ENCODE results near the gene SH2B2.
A peak's percentile ranks its signal among the peaks of the same experiment; 100 is the strongest.

SH2B2 gene

DNA sequence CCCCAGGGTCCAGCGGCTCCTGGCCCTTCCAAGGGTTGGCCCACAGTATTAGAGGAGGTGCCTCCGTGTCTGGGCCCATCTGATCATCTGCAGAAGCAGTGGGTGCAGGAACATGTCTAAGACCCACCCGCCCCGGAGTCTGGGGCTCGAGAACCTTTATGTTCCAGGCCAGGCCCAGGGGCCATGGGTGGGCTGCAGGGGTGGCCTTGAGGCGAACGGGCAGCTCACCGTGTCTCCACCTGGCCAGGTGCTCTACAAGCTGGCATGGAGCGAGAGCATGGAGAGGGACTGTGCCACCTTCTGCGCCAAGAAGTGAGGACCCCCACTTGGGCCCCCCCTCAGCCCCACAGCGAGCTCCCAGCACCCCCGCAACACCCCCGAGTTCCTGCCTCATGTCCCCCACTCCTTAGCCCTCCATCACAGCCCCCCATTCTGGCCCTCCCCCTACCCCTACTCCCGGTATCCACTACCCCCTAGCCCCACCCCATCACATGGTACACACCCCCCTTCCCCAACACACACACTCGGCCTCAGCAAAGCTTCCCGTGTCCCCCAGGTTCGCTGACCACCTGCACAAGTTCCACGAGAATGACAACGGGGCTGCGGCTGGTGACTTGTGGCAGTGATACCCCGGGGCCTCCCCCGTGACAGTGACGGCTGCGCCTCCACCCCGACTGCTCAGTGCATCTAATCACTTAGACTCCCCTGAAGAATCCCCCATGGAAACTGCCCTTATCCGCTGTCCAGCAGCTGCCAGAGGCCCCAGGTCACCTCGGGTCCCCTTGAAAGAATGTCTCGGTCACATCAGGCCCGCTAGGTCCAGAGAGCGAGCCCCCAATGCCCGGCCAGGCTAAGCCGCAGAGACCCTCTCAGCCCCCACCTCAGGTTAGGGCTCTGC, 4.0 kb upstream of the SH2B2 start:
- WGBS (ENCODE audit: insufficient coverage): 97% methylated on average over 25 of the region's 32 CpGs
- no peaks in the 10 kb centered on the region for H3K27me3 ChIP-seq (replicated peaks in 2 of 5; ENCODE audit: control insufficient read depth in 4 of 5, insufficient read depth in 5 of 5, low read length in 4 of 5)
- CTCF ChIA-PET: interaction anchor here (1.1 to 16.4 kb wide), 4 partner anchors 109 to 672 kb away, joined by 3 to 246 read pairs (median 4); partner anchors contain the start of gene PRKRIP1
- no peak overlapping the region for H3K4me3 ChIP-seq (ENCODE audit: control insufficient read depth in 1 of 7, extremely low read depth in 1 of 7, insufficient read depth in 4 of 7, low read depth in 2 of 7, low read length in 6 of 7)
- POLR2A ChIA-PET: no interaction called here
- no peaks in the 10 kb centered on the region for H3K36me3 ChIP-seq (ENCODE audit: control insufficient read depth in 4 of 4, insufficient read depth in 4 of 4, low read length in 3 of 4)
- peaks cover 0 to 47% (median 35%) of the 10 kb centered on the region in 4 experiments for H3K4me1 ChIP-seq (ENCODE audit: control extremely low read depth in 1 of 4, control insufficient read depth in 4 of 4, insufficient read depth in 4 of 4, low read length in 3 of 4)
- no peak for DNase-seq
- no peaks in the 10 kb centered on the region for H3K9me3 ChIP-seq (ENCODE audit: control extremely low read depth in 1 of 5, control insufficient read depth in 4 of 5, insufficient read depth in 2 of 5, low read depth in 1 of 5, low read length in 4 of 5)
- H3K27ac ChIP-seq (ENCODE audit: insufficient read depth in 1 of 2, low read depth in 1 of 2, low read length in 2 of 2, poor library complexity in 1 of 2, severe bottlenecking in 2 of 2): no peak overlapping the region

DNA sequence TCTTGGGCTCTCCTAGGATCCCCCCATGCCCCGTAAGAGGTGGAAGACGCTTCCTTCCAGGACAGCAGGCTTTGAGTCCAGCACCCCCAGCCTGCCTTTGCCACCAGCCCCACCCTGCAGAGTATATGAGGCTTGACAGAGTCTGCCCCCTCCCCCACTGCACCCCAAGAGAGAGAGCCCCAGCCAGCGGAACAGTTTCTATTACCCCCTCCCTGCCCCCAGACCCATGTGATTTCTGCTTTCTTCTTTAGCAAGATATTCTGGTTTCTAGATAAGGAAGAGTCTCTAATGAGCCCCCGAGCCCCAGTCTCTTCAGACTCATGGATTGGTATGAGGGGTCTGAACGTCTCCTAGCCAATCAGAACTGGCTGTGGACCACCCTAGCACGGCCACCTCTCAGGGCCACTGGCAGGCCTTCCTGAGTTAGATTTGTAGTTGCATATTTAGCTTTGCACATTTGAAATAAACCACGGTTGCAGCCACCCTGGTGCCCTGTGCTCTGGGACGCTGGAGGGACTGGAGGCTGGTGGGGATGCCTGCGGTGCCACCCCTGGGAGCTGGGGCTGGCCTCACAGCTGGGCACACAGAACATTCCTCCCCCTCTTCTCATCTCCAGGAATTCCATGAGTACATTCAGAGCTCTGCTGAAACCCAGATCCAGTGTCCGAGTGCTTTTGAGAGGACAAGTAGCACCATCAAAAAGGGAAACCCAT, 3.0 kb upstream of the SH2B2 start:
- Histone ChIP-seq H3K4me3 (ENCODE audit: control insufficient read depth in 1 of 7, extremely low read depth in 1 of 7, insufficient read depth in 4 of 7, low read depth in 2 of 7, low read length in 6 of 7) (no peak overlapping the region), H3K9me3 (ENCODE audit: control extremely low read depth in 1 of 5, control insufficient read depth in 4 of 5, insufficient read depth in 2 of 5, low read depth in 1 of 5, low read length in 4 of 5) (no peaks in the 10 kb centered on the region), H3K27ac (ENCODE audit: insufficient read depth in 1 of 2, low read depth in 1 of 2, low read length in 2 of 2, poor library complexity in 1 of 2, severe bottlenecking in 2 of 2) (no peak overlapping the region), H3K4me1 (ENCODE audit: control extremely low read depth in 1 of 4, control insufficient read depth in 4 of 4, insufficient read depth in 4 of 4, low read length in 3 of 4) (peaks cover 0 to 56% (median 44%) of the 10 kb centered on the region in 4 experiments), H3K27me3 (replicated peaks in 2 of 5; ENCODE audit: control insufficient read depth in 4 of 5, insufficient read depth in 5 of 5, low read length in 4 of 5) (no peaks in the 10 kb centered on the region), H3K36me3 (ENCODE audit: control insufficient read depth in 4 of 4, insufficient read depth in 4 of 4, low read length in 3 of 4) (no peaks in the 10 kb centered on the region)
- ChIA-PET POLR2A (interaction anchor here (0.5 kb wide), 1 partner anchor 47 kb away, joined by 3 read pairs; no protein-coding TSS in a partner anchor), CTCF (interaction anchor here (0.6 to 16.4 kb wide), 5 partner anchors 71 to 673 kb away, joined by 3 to 246 read pairs (median 4); partner anchors contain the start of gene PRKRIP1)
- DNase-seq: no peak
- 98% methylated on average over 6 of the region's 10 CpGs for WGBS (ENCODE audit: insufficient coverage)

DNA sequence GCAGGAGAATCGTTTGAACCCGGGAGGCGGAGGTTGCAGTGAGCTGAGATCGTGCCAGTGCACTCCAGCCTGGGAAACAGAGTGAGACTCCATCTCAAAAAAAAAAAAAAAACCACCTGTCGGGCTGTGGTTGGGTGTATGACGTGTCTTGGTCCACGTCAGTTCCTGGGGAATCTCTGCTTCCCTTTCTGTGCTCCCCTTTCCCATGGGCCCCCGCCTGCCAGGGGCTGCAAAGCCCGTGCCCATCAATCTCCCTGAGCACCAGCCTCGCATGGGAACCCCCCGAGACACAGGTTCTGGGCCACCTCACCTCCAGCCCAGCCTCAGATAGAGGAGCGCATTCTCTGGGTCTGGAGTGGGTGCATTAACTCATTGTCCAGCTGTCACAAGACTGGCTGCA, 2.3 kb upstream of the SH2B2 start:
- Histone ChIP-seq H3K4me1 (ENCODE audit: control extremely low read depth in 1 of 4, control insufficient read depth in 4 of 4, insufficient read depth in 4 of 4, low read length in 3 of 4) (peaks cover 0 to 57% (median 49%) of the 10 kb centered on the region in 4 experiments), H3K27ac (ENCODE audit: insufficient read depth in 1 of 2, low read depth in 1 of 2, low read length in 2 of 2, poor library complexity in 1 of 2, severe bottlenecking in 2 of 2) (no peak overlapping the region), H3K9me3 (ENCODE audit: control extremely low read depth in 1 of 5, control insufficient read depth in 4 of 5, insufficient read depth in 2 of 5, low read depth in 1 of 5, low read length in 4 of 5) (no peaks in the 10 kb centered on the region), H3K27me3 (replicated peaks in 2 of 5; ENCODE audit: control insufficient read depth in 4 of 5, insufficient read depth in 5 of 5, low read length in 4 of 5) (no peaks in the 10 kb centered on the region), H3K36me3 (ENCODE audit: control insufficient read depth in 4 of 4, insufficient read depth in 4 of 4, low read length in 3 of 4) (no peaks in the 10 kb centered on the region), H3K4me3 (ENCODE audit: control insufficient read depth in 1 of 7, extremely low read depth in 1 of 7, insufficient read depth in 4 of 7, low read depth in 2 of 7, low read length in 6 of 7) (peak overlapping the region in 4 of 7 experiments; percentile 48 to 76 (median 68))
- CTCF ChIA-PET: interaction anchor here (0.6 to 16.4 kb wide), 5 partner anchors 14 to 379 kb away, joined by 3 to 246 read pairs (median 4); partner anchors contain the start of gene PRKRIP1
- POLR2A ChIA-PET: interaction anchor here (0.5 kb wide), 2 partner anchors 25 to 46 kb away, joined by 3 read pairs; no protein-coding TSS in a partner anchor
- peak; percentile 59 to 67 (median 66) for DNase-seq
- 46% methylated on average over 2 of the region's 12 CpGs for WGBS (ENCODE audit: insufficient coverage)

DNA sequence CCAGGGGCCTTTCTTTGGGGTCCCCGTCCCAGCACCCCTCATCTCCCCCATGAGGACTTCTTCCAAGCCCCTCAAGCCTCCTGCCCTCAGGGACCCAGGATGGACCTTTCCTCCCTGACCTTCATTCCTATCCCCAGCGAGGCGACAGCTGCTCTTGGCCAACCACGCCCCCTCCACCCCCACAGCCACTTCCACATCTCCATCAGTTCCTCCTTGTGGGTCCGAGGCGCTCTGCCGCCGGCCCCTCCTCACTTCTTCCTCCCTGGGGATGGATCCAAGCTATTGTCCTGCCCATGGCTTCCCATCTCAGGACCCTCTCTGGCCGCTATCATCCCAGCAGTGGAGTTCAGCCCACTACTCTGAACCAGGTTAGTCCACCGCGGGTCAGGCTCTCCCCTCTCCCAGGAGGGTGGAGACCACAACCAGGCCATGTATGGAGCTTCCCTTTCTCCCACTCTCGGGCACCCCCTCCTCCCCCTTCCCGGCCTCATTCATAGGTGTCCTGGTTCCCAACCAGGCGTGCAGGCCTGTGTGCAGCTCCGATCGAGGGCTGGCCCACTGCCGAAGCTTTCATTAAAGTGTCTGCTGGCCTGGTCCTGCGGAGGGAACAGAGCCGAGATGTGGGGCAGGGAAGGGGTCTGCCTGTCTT, 1.7 kb upstream of the SH2B2 start:
- Histone ChIP-seq H3K27ac (ENCODE audit: insufficient read depth in 1 of 2, low read depth in 1 of 2, low read length in 2 of 2, poor library complexity in 1 of 2, severe bottlenecking in 2 of 2) (no peak overlapping the region), H3K4me1 (ENCODE audit: control extremely low read depth in 1 of 4, control insufficient read depth in 4 of 4, insufficient read depth in 4 of 4, low read length in 3 of 4) (peaks cover 0 to 54% (median 49%) of the 10 kb centered on the region in 4 experiments), H3K9me3 (ENCODE audit: control extremely low read depth in 1 of 5, control insufficient read depth in 4 of 5, insufficient read depth in 2 of 5, low read depth in 1 of 5, low read length in 4 of 5) (no peaks in the 10 kb centered on the region), H3K36me3 (ENCODE audit: control insufficient read depth in 4 of 4, insufficient read depth in 4 of 4, low read length in 3 of 4) (no peaks in the 10 kb centered on the region), H3K4me3 (ENCODE audit: control insufficient read depth in 1 of 7, extremely low read depth in 1 of 7, insufficient read depth in 4 of 7, low read depth in 2 of 7, low read length in 6 of 7) (peak overlapping the region in 6 of 7 experiments; percentile 28 to 76 (median 57)), H3K27me3 (replicated peaks in 2 of 5; ENCODE audit: control insufficient read depth in 4 of 5, insufficient read depth in 5 of 5, low read length in 4 of 5) (no peaks in the 10 kb centered on the region)
- ChIA-PET POLR2A (interaction anchor here (0.5 kb wide), 1 partner anchor 25 kb away, joined by 3 read pairs; no protein-coding TSS in a partner anchor), CTCF (interaction anchor here (1.0 to 16.4 kb wide), 3 partner anchors 13 to 128 kb away, joined by 3 to 246 read pairs (median 4); partner anchors contain the start of gene PRKRIP1)
- WGBS (ENCODE audit: insufficient coverage): 8% methylated on average over 17 of the region's 19 CpGs
- DNase-seq: peak in 2 of 3 donors; percentile 57

DNA sequence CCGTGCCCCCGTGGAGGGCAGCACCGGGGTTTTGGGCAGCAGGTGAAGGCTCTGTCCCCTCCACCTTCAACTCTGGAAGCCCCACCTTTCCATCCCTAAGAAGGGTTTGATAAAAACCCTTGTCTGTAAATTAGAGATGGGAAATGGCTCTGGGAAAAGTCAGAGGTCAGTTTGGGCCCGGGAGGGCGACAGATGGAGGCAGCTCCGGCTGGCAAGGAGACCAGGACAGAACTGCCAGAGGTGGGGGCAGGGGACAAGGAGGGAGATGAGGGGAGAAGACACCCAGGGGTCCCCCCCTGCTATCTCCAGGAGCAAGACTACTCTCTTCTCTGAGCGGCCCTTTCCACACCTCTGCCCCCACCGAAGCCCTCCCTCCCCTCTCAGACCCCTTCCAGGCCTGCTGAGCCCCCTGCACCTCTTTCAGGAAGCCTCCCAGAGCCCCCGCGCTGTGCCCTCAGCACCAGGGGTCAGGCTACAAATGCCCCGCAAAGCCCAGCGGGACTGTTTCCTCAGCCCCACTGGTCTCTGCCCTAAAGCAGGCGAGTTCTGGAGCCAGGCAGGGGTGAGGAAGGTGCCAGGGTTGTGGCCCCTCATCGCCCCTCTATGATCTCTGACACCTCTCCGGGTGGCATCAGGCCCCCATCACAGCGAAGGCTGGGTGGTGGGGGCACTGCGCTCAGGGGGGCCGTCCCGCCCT, 980 bp upstream of the SH2B2 start:
- Histone ChIP-seq H3K4me3 (ENCODE audit: control insufficient read depth in 1 of 7, extremely low read depth in 1 of 7, insufficient read depth in 4 of 7, low read depth in 2 of 7, low read length in 6 of 7) (peak overlapping the region; percentile 38 to 76 (median 64)), H3K4me1 (ENCODE audit: control extremely low read depth in 1 of 4, control insufficient read depth in 4 of 4, insufficient read depth in 4 of 4, low read length in 3 of 4) (peaks cover 0 to 54% (median 49%) of the 10 kb centered on the region in 4 experiments), H3K36me3 (ENCODE audit: control insufficient read depth in 4 of 4, insufficient read depth in 4 of 4, low read length in 3 of 4) (no peaks in the 10 kb centered on the region), H3K27ac (ENCODE audit: insufficient read depth in 1 of 2, low read depth in 1 of 2, low read length in 2 of 2, poor library complexity in 1 of 2, severe bottlenecking in 2 of 2) (no peak overlapping the region), H3K9me3 (ENCODE audit: control extremely low read depth in 1 of 5, control insufficient read depth in 4 of 5, insufficient read depth in 2 of 5, low read depth in 1 of 5, low read length in 4 of 5) (no peaks in the 10 kb centered on the region), H3K27me3 (replicated peaks in 2 of 5; ENCODE audit: control insufficient read depth in 4 of 5, insufficient read depth in 5 of 5, low read length in 4 of 5) (no peaks in the 10 kb centered on the region)
- CTCF ChIA-PET: interaction anchor here (16.4 kb wide), 1 partner anchor 106 kb away, joined by 246 read pairs; the partner anchor contains the start of gene PRKRIP1
- no peak for DNase-seq
- POLR2A ChIA-PET: interaction anchor here (0.6 kb wide), 1 partner anchor 480 kb away, joined by 3 read pairs; no protein-coding TSS in a partner anchor
- 3% methylated on average over 13 of the region's 19 CpGs for WGBS (ENCODE audit: insufficient coverage)

Measured in common myeloid progenitor, CD34-positive (primary cell).